ENCODE measurements around the gene EPHA6.

DNA sequence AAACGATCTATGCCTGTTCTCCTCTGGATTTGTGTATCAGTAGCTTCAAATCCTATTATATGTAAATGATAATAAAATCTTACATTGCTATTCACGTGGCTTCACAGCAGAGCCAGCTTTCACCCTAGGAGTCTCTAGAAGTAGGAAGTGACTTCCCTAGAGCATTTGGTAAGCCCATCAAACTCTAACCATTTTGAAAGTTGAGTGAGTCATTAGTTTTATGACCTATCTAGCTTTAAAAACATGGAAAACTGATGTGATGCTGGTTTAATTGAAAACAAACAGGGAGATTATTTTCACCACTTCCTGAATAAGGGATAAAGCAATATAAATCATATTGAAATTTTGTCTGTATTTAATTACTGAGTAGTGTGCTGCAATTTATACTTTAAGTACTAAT is 275.2 kb downstream of the EPHA6 start:
- TF ChIP-seq, protein P1, sequence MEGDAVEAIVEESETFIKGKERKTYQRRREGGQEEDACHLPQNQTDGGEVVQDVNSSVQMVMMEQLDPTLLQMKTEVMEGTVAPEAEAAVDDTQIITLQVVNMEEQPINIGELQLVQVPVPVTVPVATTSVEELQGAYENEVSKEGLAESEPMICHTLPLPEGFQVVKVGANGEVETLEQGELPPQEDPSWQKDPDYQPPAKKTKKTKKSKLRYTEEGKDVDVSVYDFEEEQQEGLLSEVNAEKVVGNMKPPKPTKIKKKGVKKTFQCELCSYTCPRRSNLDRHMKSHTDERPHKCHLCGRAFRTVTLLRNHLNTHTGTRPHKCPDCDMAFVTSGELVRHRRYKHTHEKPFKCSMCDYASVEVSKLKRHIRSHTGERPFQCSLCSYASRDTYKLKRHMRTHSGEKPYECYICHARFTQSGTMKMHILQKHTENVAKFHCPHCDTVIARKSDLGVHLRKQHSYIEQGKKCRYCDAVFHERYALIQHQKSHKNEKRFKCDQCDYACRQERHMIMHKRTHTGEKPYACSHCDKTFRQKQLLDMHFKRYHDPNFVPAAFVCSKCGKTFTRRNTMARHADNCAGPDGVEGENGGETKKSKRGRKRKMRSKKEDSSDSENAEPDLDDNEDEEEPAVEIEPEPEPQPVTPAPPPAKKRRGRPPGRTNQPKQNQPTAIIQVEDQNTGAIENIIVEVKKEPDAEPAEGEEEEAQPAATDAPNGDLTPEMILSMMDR (IDR thresholded peaks at IDR 0.05) = no peak
- TF ChIP-seq EZH2 (IDR thresholded peaks at IDR 0.05; ENCODE audit: borderline replicate concordance, insufficient read depth, low read depth, low read length, poor library complexity, severe bottlenecking) = no peak

Data from B cell (primary cell).